Midbrain (tissue), 1 donor: Measurements from ENCODE around the gene MOK.

Source experiments
- DNase-seq: peaks from one replicate; lab custom pipeline; 2025; lab: John Stamatoyannopoulos, UW

MOK gene

DNA sequence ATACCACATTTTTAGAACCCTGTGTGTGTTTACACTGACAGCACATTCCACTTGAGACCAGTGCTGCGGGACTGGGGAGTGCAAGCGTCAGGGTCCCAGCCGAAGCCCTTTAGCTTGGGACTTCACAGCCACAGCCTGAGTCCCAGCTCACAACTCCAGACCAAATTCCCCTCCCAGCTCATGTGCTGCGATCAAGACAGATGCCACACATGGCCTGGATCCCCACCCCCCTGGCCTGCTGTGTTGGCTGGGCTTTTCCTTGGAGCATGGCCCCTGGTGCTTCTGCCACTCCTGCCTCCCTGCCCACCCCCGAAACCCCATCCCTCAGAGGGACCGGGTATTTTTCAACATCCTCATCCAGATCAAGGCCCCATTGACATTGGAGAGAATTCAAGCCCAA is 101.6 kb downstream of the MOK start:
- no peak for DNase-seq

DNA sequence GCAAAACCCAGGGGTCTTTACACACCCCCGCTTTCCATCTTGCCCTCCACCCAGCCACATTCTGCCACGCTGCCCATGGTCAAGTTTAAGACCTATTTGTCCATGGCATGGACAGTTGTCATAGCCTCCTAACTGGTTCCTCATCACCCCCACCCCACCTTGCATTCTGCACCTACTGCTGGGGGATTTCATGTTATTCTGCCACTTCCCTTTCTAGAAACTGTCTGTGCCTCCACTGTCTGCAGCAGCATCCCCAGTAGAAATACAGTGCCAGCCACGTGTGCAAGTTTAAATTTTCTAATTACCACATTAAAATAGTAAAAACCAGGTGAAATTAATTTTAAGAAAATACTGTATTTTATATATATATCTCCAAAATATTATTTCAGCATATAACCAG is 102.0 kb downstream of the MOK start:
- DNase-seq, result no peak

DNA sequence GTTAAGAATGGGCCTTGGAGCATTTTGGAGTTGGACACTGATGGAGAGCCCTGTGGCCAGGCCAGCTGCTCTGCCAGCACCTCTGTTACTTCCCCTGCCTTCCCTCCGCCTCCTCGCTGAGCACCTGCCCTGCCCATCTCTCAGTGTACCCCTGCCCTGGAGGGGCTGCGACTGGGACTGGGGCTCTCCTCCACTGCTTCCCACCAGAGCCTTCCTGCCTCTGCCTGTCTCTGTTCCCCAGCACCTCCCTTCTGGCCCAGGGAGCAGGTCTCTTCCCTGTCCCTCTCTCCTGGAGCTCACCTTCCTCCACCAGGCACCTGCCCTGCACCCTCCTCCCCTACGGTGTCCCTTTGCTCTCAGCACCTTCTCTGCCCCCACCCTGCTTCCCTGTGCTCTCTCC is 103.2 kb downstream of the MOK start:
- DNase-seq, result no peak

GRCh38 chr14:102201353-102201738 is 103.6 kb downstream of the MOK start:
- peak; percentile 18 for DNase-seq

- DNase-seq, result peak; percentile 6
These were observed 104.1 kb downstream of the MOK start for GRCh38 chr14:102200690-102201352.

DNA sequence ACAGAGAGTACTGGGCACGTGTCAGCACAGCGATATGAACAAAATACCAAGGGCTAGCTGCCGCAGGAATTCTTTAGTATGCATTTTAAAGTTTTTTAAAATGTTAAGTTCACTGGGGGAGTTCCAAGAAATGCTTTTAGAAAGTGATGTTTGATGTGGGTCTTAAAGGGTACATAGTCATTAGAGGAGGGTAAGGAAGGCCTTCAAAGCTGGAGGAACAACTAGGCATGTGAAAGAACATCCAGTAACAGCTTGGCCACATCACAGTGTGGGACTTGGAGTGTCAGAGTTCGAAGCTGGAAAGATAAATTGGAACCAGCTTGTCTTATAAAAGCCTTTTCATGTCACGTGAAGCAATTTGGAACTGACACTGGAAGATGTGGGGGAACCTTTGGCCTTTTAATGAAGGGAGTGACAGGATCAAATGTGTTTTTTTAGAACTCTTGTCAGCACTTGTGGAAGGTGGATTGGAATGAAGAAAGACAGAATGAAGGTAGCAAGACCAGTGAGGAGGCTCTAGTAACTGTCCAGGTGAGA is 107.6 kb downstream of the MOK start:
- DNase-seq, result no peak

GRCh38 chr14:102196902-102197230 is 108.1 kb downstream of the MOK start:
- DNase-seq, result no peak

DNA sequence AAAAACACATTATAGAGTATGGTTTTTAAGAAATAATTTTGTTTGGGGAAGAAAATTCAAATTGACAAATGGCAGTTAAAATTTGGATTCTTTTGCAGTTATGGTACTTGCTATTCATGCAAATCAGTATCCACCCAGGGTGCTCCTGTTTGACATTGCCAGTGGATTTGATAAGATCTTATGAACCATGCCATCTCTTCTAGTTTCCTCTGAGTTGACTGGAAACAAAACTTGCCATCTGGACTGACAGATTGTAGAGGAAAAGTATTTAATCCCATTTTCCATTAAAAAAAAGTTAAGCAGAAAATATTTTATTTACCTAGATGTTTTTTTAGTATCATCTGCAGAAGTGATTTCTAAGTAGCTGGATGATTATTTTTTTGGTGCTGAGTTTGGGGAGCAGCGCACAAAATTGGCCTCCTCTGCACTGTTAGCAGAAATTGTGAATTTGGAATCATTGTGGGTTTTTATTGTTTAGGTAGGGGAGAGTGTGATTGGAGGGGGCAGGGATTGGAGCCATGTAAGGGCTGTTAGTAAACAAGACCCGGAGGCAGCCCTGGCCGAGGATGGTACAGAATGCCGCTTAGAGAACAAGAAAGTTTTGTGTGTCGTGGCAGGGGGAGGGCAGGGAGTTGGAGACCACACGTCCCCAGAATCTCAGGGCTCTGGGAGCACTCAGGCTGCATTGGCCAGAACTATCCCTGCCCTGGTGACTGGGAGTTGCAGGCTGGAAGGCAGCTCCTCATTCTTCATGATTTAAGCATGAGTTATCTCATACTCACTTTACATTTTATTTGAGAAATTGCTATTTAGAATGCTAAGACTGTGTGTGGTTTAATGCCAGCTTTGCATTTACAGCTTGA is 108.7 kb downstream of the MOK start:
- DNase-seq, result peak; percentile 90

GRCh38 chr14:102195446-102195845 is 109.5 kb downstream of the MOK start:
- no peak for DNase-seq

DNA sequence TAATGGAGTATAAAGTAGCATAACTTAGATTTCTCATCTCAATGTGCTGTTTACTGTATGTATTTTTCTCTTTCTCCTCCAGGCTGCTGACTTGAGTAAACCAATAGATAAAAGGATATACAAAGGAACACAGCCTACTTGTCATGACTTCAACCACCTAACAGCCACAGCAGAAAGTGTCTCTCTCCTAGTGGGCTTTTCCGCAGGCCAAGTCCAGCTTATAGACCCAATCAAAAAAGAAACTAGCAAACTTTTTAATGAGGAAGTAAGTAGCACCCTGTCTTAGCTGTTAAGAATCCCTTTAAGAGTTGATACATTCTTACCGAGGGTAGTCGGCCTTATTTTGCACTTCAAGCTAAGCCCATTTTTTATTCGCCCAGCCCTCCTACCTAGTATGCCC is 110.1 kb downstream of the MOK start:
- DNase-seq, result no peak

GRCh38 chr14:102192840-102193502 is 112.0 kb downstream of the MOK start:
- DNase-seq, result peak; percentile 74

GRCh38 chr14:102189874-102190273 is 115.1 kb downstream of the MOK start:
- no peak for DNase-seq

GRCh38 chr14:102188187-102188586 is 116.8 kb downstream of the MOK start:
- DNase-seq, result no peak

DNA sequence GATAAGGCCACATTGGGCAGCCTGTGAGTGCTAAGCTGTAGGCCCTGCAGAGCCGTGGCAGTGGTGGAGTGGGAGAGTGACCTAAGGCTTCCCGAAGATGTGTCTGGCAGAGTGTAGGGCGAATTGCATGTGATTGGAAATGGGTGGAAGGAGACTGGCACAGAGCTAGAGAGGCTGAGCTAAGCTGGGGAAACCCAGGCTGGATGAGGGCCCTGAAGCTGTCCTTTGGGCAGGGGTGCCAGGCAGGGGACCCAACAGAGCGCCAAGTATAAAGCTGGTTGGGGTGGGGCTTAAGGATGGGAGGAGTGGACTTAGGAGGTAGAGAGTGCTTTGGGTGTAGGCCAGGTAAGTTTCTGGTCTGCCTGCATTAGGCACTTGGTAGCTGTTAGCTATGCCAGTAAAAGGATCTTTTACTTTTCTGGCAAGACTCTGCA is 117.4 kb downstream of the MOK start:
- peak; percentile 30 for DNase-seq

- DNase-seq, result peak; percentile 25
These were observed 117.9 kb downstream of the MOK start for GRCh38 chr14:102187044-102187443.

DNA sequence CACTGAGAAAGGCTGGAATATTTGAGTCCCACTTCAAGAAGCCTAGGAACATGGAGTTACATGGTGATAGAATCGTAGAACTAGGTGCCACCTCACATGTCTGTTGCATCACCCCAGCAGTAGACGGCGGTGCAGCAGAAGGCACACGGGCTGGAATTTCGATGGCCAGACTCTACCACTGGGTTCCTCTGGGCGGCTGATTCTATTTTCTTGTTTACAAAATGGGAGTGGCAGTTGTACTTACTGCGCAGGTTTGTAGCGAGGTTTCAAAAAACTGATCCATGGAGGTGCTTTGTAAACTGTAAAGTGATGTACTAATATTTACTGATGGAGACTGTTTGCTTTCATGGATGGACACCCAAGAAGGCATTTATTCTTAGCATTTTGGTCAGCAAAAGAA is 119.6 kb downstream of the MOK start:
- peak; percentile 22 for DNase-seq

- peak; percentile 61 for DNase-seq
These were observed 120.5 kb downstream of the MOK start for GRCh38 chr14:102184316-102185035.

DNA sequence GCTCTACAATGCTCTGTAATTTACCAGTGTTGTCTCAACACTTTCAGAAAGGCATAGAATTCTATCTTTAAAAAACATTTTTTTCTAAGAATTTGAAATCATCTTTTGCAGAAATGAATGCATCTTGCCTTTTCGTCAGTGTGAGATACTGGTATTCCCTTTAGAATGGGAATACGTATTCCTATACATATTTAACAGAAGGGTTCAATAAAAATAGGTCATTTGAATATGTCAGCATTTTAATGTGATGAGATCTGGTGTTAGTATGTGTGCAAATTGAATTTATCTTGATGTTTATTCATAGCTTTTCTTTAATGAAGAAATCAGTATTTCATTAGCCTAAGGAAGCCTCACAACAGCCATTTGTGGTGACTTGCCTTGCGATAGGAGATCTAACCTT is 121.1 kb downstream of the MOK start:
- DNase-seq, result no peak

DNA sequence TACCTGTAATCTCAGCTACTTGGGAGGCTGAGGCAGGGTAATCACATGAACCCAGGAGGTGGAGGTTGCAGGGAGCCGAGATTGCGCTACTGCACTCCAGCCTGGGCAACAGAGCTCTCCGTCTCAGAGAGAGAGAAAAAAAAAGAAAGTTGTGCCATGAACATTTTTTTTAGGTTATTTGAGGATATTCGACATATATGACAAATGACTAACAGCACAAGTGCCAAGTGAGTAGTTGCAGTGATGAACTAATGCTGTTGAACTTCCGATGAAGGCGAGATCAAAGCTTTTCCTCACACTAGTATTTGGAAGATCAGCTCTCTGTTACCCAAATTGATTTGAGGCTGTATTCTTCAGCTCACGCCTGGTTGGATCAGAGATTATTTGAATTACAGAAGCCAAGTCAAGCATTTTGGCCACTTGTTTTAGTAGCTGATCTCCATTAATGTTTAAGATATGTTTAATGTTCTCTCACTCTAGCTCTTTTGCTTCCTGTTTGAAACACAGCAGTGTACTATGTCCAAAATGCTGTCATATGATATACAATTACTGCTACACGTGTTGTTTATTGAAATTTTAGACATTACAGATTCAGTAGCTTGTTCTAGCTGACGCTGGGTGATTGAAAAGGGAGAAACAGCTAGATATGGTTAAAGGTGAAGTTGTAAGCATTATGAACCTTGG is 121.9 kb downstream of the MOK start:
- DNase-seq, result no peak

GRCh38 chr14:102182190-102182589 is 122.8 kb downstream of the MOK start:
- DNase-seq, result peak; percentile 34

- no peak for DNase-seq
These were observed 123.8 kb downstream of the MOK start for GRCh38 chr14:102181187-102181586.
